ENCODE measurements around the gene DOK1. TPM values are rescaled to one million over a fixed set of nuclear protein-coding genes. Genes with fewer than 3 reads are reported as not detected.

DOK1 gene
- total RNA-seq, 1 experiment from 2014 or later: 3.4 TPM

DNA sequence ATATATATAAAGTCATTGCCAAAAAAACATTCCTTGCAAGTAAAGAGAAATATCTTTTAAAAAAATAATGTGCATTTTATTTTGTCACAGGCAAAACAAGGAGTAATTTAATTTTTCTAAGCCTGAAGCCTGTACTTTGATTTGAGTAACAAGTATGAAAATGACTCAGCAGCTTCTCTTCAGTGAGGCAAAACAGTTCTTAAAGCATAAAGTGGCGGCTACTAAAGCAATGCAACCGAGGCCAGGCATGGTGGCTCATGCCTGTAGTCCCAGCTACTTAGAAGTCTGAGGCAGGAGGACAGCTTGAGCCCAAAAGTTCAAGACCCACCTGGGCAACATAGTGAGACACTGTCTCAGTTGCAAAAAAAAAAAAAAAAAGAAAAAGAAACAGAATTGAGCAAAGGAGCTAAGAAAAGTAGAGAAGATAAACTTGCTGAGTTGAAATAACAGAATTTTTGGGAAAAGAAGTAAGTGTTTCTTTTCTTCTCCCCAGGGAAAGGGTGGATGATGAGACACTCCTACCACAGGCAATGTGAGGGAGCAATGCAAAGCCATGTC, 29.6 kb downstream of the DOK1 start:
- H3K9me3 Mint-ChIP-seq (ENCODE audit: unreplicated experiment): no peaks in the 10 kb centered on the region
- H3K36me3 Mint-ChIP-seq (ENCODE audit: insufficient read depth, unreplicated experiment): no peaks in the 10 kb centered on the region
- no peak for DNase-seq (ENCODE audit: unreplicated experiment)
- H3K27ac Mint-ChIP-seq (ENCODE audit: low read depth, unreplicated experiment): no peak overlapping the region
- CTCF ChIA-PET: interaction anchor here (0.6 to 11.6 kb wide), 8 partner anchors 11 to 447 kb away, joined by 3 to 203 read pairs (median 8); partner anchors contain the start of genes CCDC142 and TTC31
- no peak overlapping the region for H3K4me3 Mint-ChIP-seq (ENCODE audit: unreplicated experiment)
- intact Hi-C loops (cut with micrococcal nuclease): no loop called here
- H3K4me1 Mint-ChIP-seq (ENCODE audit: insufficient read depth, unreplicated experiment): peaks cover 8% of the 10 kb centered on the region
- H3K27me3 Mint-ChIP-seq (ENCODE audit: insufficient read depth, unreplicated experiment): no peaks in the 10 kb centered on the region
- TF ChIP-seq, protein P1, sequence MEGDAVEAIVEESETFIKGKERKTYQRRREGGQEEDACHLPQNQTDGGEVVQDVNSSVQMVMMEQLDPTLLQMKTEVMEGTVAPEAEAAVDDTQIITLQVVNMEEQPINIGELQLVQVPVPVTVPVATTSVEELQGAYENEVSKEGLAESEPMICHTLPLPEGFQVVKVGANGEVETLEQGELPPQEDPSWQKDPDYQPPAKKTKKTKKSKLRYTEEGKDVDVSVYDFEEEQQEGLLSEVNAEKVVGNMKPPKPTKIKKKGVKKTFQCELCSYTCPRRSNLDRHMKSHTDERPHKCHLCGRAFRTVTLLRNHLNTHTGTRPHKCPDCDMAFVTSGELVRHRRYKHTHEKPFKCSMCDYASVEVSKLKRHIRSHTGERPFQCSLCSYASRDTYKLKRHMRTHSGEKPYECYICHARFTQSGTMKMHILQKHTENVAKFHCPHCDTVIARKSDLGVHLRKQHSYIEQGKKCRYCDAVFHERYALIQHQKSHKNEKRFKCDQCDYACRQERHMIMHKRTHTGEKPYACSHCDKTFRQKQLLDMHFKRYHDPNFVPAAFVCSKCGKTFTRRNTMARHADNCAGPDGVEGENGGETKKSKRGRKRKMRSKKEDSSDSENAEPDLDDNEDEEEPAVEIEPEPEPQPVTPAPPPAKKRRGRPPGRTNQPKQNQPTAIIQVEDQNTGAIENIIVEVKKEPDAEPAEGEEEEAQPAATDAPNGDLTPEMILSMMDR (IDR thresholded peaks at IDR 0.05; ENCODE audit: unreplicated experiment): no peak
- POLR2A ChIA-PET: interaction anchor here (1.0 to 1.2 kb wide), 3 partner anchors 11 to 102 kb away, joined by 3 to 5 read pairs (median 4); no protein-coding TSS in a partner anchor
- no TSS peak for BruUV-seq (replicated peaks)

DNA sequence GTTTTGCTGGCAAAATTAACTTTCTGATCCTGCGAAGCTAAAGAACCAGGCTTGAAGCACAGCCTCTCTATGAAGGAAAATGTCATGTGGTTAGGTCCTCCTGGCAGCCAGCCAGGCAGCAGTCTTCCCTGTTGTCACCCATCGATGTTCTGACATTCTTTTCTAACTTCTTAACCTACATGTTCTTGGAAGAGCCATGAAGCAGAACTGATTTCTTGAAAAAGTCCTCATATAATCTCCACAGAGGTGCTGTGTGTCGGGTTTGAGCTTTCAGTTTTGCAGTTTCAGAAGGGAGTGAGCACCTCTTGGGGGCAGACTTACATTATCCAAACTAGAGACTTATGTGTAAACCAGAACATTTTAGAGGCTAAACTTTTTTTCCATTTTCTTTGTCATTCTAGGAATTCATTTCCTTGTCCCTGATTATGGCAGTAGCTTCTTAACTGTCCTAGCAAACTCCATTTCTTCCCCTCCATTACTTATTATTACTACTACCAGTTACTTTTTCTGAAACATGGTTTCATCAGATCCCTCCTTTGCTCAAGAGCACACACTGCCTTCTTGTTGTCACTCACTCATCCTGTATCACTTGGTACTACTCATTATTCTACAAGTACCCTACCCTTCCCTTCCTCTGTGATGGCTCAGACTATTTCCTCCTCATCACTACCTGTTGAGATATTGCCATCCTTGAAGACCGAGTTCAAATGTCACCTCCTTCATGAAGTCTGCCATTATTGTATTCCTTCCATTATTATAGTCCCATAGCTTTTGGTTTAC, 31.1 kb downstream of the DOK1 start:
- intact Hi-C loops (cut with micrococcal nuclease): loop anchor here (5.0 kb wide), 2 partner anchors 38 to 333 kb away; no protein-coding TSS in a partner anchor
- peaks cover 8% of the 10 kb centered on the region for H3K4me1 Mint-ChIP-seq (ENCODE audit: insufficient read depth, unreplicated experiment)
- DNase-seq (ENCODE audit: unreplicated experiment): no peak
- no peak overlapping the region for H3K4me3 Mint-ChIP-seq (ENCODE audit: unreplicated experiment)
- H3K36me3 Mint-ChIP-seq (ENCODE audit: insufficient read depth, unreplicated experiment): no peaks in the 10 kb centered on the region
- CTCF ChIA-PET: interaction anchor here (0.5 to 11.6 kb wide), 16 partner anchors 13 to 681 kb away, joined by 3 to 203 read pairs (median 11); partner anchors contain the start of genes AUP1, CCDC142, HTRA2 and PCGF1
- H3K9me3 Mint-ChIP-seq (ENCODE audit: unreplicated experiment): no peaks in the 10 kb centered on the region
- POLR2A ChIA-PET: interaction anchor here (0.6 to 5.3 kb wide), 7 partner anchors 10 to 121 kb away, joined by 3 to 34 read pairs (median 5); partner anchors contain the start of genes AUP1, HTRA2 and MOGS
- H3K27me3 Mint-ChIP-seq (ENCODE audit: insufficient read depth, unreplicated experiment): no peaks in the 10 kb centered on the region
- BruUV-seq (replicated peaks): no TSS peak
- no peak overlapping the region for H3K27ac Mint-ChIP-seq (ENCODE audit: low read depth, unreplicated experiment)
- TF ChIP-seq, protein P1 (IDR thresholded peaks at IDR 0.05; ENCODE audit: unreplicated experiment): no peak

DNA sequence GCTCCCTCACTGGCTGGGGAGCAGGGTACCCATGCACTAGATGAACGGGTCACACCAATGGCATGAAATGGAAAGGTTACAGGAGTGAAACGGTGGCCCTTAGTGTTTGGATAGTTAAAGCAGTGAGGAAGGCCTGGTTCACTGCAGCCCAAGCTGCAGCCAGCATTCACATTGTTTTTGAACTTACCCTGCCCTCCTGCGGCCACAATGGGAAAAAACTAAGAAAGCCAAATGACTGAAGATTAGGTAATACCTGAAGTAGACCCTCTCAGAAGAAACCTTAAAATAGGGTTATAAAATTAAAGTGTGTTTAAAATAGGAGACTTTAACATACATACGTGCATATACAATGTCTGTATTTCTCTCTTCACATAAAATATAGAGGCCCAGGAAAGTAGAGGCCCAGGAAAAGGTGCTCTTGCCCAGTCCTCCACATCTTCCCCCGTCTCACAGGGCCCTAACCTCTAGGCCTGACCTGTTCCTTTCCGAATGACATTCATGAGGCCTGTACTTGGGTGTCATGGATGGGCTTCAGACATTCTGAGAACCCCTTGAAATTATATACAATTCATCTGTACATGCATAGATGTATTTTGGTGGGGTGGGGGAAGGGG, 33.3 kb downstream of the DOK1 start:
- Mint-ChIP-seq H3K4me3 (ENCODE audit: unreplicated experiment) (no peak overlapping the region), H3K9me3 (ENCODE audit: unreplicated experiment) (no peaks in the 10 kb centered on the region), H3K4me1 (ENCODE audit: insufficient read depth, unreplicated experiment) (peaks cover 8% of the 10 kb centered on the region), H3K27ac (ENCODE audit: low read depth, unreplicated experiment) (no peak overlapping the region), H3K27me3 (ENCODE audit: insufficient read depth, unreplicated experiment) (peaks cover 4% of the 10 kb centered on the region), H3K36me3 (ENCODE audit: insufficient read depth, unreplicated experiment) (no peaks in the 10 kb centered on the region)
- no TSS peak for BruUV-seq (replicated peaks)
- ChIA-PET POLR2A (interaction anchor here (0.6 to 5.3 kb wide), 7 partner anchors 47 to 342 kb away, joined by 3 to 46 read pairs (median 4); partner anchors contain the start of genes AUP1, CCDC142, HTRA2 and MRPL53), CTCF (interaction anchor here (0.6 to 11.6 kb wide), 38 partner anchors 12 to 1695 kb away, joined by 3 to 203 read pairs (median 5); partner anchors contain the start of genes AUP1, CCDC142, DQX1 and HTRA2)
- TF ChIP-seq, protein P1 (IDR thresholded peaks at IDR 0.05; ENCODE audit: unreplicated experiment): peak; percentile 71
- intact Hi-C loops (cut with micrococcal nuclease): loop anchor here (1.0 to 5.0 kb wide), 5 partner anchors 40 to 335 kb away; partner anchors contain the start of genes PCGF1 and TTC31
- peak; percentile 78 for DNase-seq (ENCODE audit: unreplicated experiment)
